OCI-LY1 (cell line): ENCODE data around the gene GLTP.

Source experiments
- EZH2 ChIP-seq: fragments of 200-600 bp; sonication (generic), shearing (Covaris generic); IDR thresholded peaks from 2 replicates; pipeline ENCODE4 v1.8.0; 2017; ENCODE audit warnings: borderline replicate concordance, mixed run types, mild to moderate bottlenecking, antibody characterized with exemption, low read length, moderate library complexity, mixed read lengths
- TF ChIP-seq, protein P1 (sequence below): fragments of 200-600 bp; sonication (generic), shearing (Covaris generic); IDR thresholded peaks from 2 replicates; pipeline ENCODE4 v1.5.1; 2017; ENCODE audit warnings: mild to moderate bottlenecking, antibody characterized with exemption, low read length, moderate library complexity, mixed read lengths

DNA sequence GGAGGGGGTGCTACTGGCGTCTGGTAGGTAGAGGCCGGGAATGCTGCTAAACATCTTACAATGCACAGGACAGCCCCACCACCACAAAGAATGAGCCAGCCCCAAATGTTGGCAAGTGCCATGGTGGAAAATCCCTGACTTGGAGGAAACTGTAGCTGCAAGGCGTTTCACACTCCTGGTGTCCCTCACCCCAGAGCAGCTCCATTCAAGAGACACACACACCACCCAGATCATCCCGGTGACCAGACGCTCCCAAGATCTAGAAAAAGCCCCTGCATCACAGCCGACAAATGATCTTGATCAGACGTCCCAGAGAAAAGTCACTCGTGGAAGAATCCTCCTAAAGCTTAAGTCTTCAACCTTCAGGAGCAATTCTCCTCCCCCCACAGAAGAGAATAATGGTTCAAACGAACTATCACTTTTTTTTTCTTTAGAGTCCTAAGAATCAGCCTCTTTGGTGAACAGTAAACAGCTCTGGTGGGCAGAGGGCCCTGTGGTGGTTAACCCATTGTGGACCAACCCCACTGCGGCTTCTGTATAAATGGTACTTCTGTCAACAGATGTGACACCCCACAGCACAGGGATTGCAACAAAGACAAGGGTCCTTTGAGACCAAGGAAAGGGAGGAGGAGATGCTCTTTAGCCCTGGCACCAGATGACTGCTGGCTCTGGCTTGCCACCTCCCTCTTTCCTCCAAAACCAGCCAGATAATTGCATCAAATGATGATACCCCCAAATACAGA, 2.7 kb downstream of the GLTP start:
- TF ChIP-seq EZH2: no peak
- TF ChIP-seq, protein P1, sequence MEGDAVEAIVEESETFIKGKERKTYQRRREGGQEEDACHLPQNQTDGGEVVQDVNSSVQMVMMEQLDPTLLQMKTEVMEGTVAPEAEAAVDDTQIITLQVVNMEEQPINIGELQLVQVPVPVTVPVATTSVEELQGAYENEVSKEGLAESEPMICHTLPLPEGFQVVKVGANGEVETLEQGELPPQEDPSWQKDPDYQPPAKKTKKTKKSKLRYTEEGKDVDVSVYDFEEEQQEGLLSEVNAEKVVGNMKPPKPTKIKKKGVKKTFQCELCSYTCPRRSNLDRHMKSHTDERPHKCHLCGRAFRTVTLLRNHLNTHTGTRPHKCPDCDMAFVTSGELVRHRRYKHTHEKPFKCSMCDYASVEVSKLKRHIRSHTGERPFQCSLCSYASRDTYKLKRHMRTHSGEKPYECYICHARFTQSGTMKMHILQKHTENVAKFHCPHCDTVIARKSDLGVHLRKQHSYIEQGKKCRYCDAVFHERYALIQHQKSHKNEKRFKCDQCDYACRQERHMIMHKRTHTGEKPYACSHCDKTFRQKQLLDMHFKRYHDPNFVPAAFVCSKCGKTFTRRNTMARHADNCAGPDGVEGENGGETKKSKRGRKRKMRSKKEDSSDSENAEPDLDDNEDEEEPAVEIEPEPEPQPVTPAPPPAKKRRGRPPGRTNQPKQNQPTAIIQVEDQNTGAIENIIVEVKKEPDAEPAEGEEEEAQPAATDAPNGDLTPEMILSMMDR: no peak
